Stomach (tissue), 9 donors: Measurements from ENCODE around the gene CPEB2. TPM values are rescaled to one million over a fixed set of nuclear protein-coding genes. Genes with fewer than 3 reads are reported as not detected.
A peak's percentile ranks its signal among the peaks of the same experiment; 100 is the strongest.

ENCODE experiments used
- DNase-seq, 2 donors: peaks; one replicate each; pipeline versions ENCODE4 v3.0.0 to v3.0.0-alpha.2; 2013 to 2019
- H3K27ac ChIP-seq, 5 donors: fragments of 200-600 bp in 4 of 5; sonication (generic) in 4 of 5; one replicate each; pipeline ENCODE4 v1.5.1; 2013 to 2019; ENCODE audit warnings: mild to moderate bottlenecking in 1 of 5, moderate library complexity in 1 of 5
- H3K27me3 ChIP-seq, 3 donors: fragments of 200-600 bp; sonication (generic); one replicate each; pipeline ENCODE4 v1.5.1; 2017 to 2019; ENCODE audit warnings: mixed run types in 1 of 3
- H3K36me3 ChIP-seq, 4 donors: fragments of 200-600 bp; sonication (generic); 1 replicate in 3 of 4; 2 replicates in 1 of 4; pipeline ENCODE4 v1.5.1; 2016 to 2019
- H3K4me1 ChIP-seq, 4 donors: fragments of 200-600 bp; sonication (generic); one replicate each; pipeline ENCODE4 v1.5.1; 2016 to 2019
- H3K4me3 ChIP-seq, 4 donors: fragments of 200-600 bp; sonication (generic) in 3 of 4; one replicate each; pipeline ENCODE4 v1.5.1; 2016 to 2019; ENCODE audit warnings: mild to moderate bottlenecking in 1 of 4
- H3K9me3 ChIP-seq, 4 donors: fragments of 200-600 bp; sonication (generic); one replicate each; pipeline ENCODE4 v1.5.1; 2016 to 2019
- CTCF ChIP-seq, 7 experiments: fragments of 450-650 bp in 4 of 7; fragments of 200-600 bp in 3 of 7; sonication (generic) in 3 of 7; IDR thresholded peaks; one replicate each; pipeline ENCODE4 v1.5.1; 2016 to 2019; ENCODE audit warnings: antibody characterized with exemption in 7 of 7, control low read depth in 2 of 7, mild to moderate bottlenecking in 1 of 7
- EP300 ChIP-seq: sonication (generic); formaldehyde crosslinking; IDR thresholded peaks from one replicate; pipeline ENCODE4 v1.6.1; 2017; ENCODE audit warnings: antibody characterized with exemption
- POLR2A ChIP-seq, 4 donors: fragments of 450-650 bp; IDR thresholded peaks; one replicate each; pipeline ENCODE4 v1.6.1; 2016; ENCODE audit warnings: antibody characterized with exemption in 4 of 4, control low read depth in 2 of 4, mild to moderate bottlenecking in 1 of 4, moderate library complexity in 1 of 4
- POLR2AphosphoS5 ChIP-seq, 3 donors: sonication (generic); formaldehyde crosslinking; IDR thresholded peaks; one replicate each; pipeline ENCODE4 v1.6.1; 2016; ENCODE audit warnings: antibody characterized with exemption in 3 of 3
- WGBS, 5 donors: extraction: QIAGEN DNeasy Blood & Tissue Kit in 3 of 5; methylation state at CpG; one replicate each; pipeline versions ENCODE4 v1.1.5 to v1.1.7; 2013 to 2018; 5-methylcytosine and 5-hydroxymethylcytosine counted together
- intact Hi-C: fragments of 100-400 bp; cut with DNase I; formaldehyde crosslinking; loops from one replicate; pipeline ENCODE4 v1.15.1; 2023; ENCODE audit warnings: low total_unique reads
- polyA plus RNA-seq, 3 donors: library from polyadenylated mRNA; stranded (reverse); fragments of 200-250 nt; gene quantifications; one replicate each; pipeline ENCODE4 v1.2.3, GENCODE V29; 2013
- total RNA-seq, 5 donors: library from RNA; depleted of rRNA; stranded (reverse); fragments of >200 nt; gene quantifications; one replicate each; pipeline versions ENCODE4 v1.1.0 to v1.2.3, GENCODE V29; 2014 to 2016
- donor health status: healthy with polysubstance abuse.
- donor health status: Bipolar disorder and iron deficiency.
- donor health status: healthy.

The CPEB2 gene
- total and polyA plus RNA-seq, 8 donors = 3.4 to 97.9 (median 21.8) TPM

GRCh38 chr4:15001248-15001868, 923 bp upstream of the CPEB2 start:
- no peaks in the 10 kb centered on the region for H3K36me3 ChIP-seq
- peaks cover 0 to 18% (median 16%) of the 10 kb centered on the region in 4 donors for H3K4me1 ChIP-seq
- H3K4me3 ChIP-seq = peak overlapping the region; percentile 68 to 97 (median 83)
- no peaks in the 10 kb centered on the region for H3K27me3 ChIP-seq
- 0 to 1% (median 0%) methylated on average over 23 to 32 of the region's 32 CpGs for WGBS, 5 donors
- H3K27ac ChIP-seq = peak overlapping the region; percentile 100
- intact Hi-C loops = no loop called here
- TF ChIP-seq POLR2A (IDR thresholded peaks at IDR 0.05) = no peak
- TF ChIP-seq CTCF (IDR thresholded peaks at IDR 0.05) = no peak
- TF ChIP-seq POLR2AphosphoS5 (IDR thresholded peaks at IDR 0.05) = peak in 1 of 3 donors; percentile 20
- TF ChIP-seq EP300 = no peak
- DNase-seq = peak; percentile 74 to 83
- H3K9me3 ChIP-seq = no peaks in the 10 kb centered on the region

GRCh38 chr4:15002659-15003400, 549 bp downstream of the CPEB2 start:
- Histone ChIP-seq H3K4me3 (peak overlapping the region; percentile 68 to 97 (median 83)), H3K27me3 (no peaks in the 10 kb centered on the region), H3K27ac (peak overlapping the region; percentile 100), H3K9me3 (no peaks in the 10 kb centered on the region), H3K36me3 (peaks cover 0 to 7% (median 2%) of the 10 kb centered on the region in 4 donors), H3K4me1 (peaks cover 6 to 31% (median 28%) of the 10 kb centered on the region in 4 donors)
- 0 to 1% (median 1%) methylated on average over 32 to 74 of the region's 74 CpGs for WGBS, 5 donors
- intact Hi-C loops = no loop called here
- no peak for TF ChIP-seq CTCF (IDR thresholded peaks at IDR 0.05)
- peak; percentile 22 to 84 (median 75) for TF ChIP-seq POLR2AphosphoS5 (IDR thresholded peaks at IDR 0.05)
- peak in 1 of 4 donors; percentile 83 for TF ChIP-seq POLR2A (IDR thresholded peaks at IDR 0.05)
- DNase-seq = peak; percentile 83 to 92

- Histone ChIP-seq H3K27me3 (no peaks in the 10 kb centered on the region), H3K27ac (peak overlapping the region; percentile 100), H3K4me1 (peaks cover 6 to 36% (median 31%) of the 10 kb centered on the region in 4 donors), H3K36me3 (peaks cover 0 to 12% (median 2%) of the 10 kb centered on the region in 4 donors), H3K4me3 (peak overlapping the region; percentile 68 to 97 (median 83)), H3K9me3 (no peaks in the 10 kb centered on the region)
- intact Hi-C loops = no loop called here
- DNase-seq = peak; percentile 63 to 85
- 0 to 1% (median 1%) methylated on average over 19 to 65 of the region's 65 CpGs; no CpG with 5 or more reads in 1 of the 5 donors for WGBS, 5 donors
- TF ChIP-seq POLR2AphosphoS5 (IDR thresholded peaks at IDR 0.05) (no peak), POLR2A (IDR thresholded peaks at IDR 0.05) (no peak), CTCF (IDR thresholded peaks at IDR 0.05) (no peak), EP300 (no peak)
Measured at GRCh38 chr4:15003401-15003890, 1.2 kb downstream of the CPEB2 start.

- H3K9me3 ChIP-seq = no peaks in the 10 kb centered on the region
- TF ChIP-seq POLR2A (IDR thresholded peaks at IDR 0.05) = no peak
- TF ChIP-seq POLR2AphosphoS5 (IDR thresholded peaks at IDR 0.05) = no peak
- no peak for TF ChIP-seq EP300
- no peak for TF ChIP-seq CTCF (IDR thresholded peaks at IDR 0.05)
- DNase-seq = peak; percentile 49 to 73
- peak overlapping the region; percentile 100 for H3K27ac ChIP-seq
- WGBS, 5 donors = 0 to 1% (median 0%) methylated on average over 47 to 109 of the region's 109 CpGs
- no peaks in the 10 kb centered on the region for H3K27me3 ChIP-seq
- peak overlapping the region; percentile 68 to 97 (median 83) for H3K4me3 ChIP-seq
- intact Hi-C loops = no loop called here
- H3K36me3 ChIP-seq = peaks cover 0 to 19% (median 2%) of the 10 kb centered on the region in 4 donors
- peaks cover 6 to 43% (median 34%) of the 10 kb centered on the region in 4 donors for H3K4me1 ChIP-seq
Measured at GRCh38 chr4:15003891-15004738, 1.8 kb downstream of the CPEB2 start.
